HG03025 (cell line): ENCODE measurements around the gene CTDP1.

Source experiments
- ATAC-seq: cut with Tn5 transposase; IDR thresholded peaks from one replicate; pipeline ENCODE4 v1.9.1; 2021; ENCODE audit warnings: mild to moderate bottlenecking, moderate library complexity; ENCODE audit not compliant: unreplicated experiment, low FRiP score

Gene CTDP1

DNA sequence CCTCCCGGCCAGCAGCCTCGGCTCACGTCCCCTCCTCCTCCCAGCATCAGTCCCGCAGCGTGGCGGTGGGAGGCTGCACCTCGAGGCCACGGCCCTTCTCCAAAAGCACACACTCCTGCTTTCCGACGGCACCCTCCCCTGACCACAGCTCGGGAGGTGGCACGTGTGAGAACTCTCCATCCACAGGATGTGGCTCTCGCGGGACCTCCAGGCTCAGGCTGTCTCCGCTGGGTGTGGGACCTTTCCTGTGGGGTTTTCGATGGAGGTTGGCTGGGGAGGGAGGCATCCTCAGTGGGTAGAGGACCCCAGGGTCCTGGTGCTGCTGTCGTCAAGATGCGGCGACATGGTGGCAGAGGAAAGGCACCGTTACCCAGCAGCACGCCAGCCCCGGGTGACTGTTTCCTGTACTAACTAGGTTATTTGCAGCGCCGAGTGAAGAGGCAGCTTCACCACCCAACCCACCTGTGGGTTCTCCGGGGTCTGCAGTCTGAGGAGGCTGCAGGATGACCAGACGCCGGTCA, 75.3 kb downstream of the CTDP1 start:
- ATAC-seq = no peak

- no peak for ATAC-seq
Observed at GRCh38 chr18:79755496-79756142, 76.0 kb downstream of the CTDP1 start.

- ATAC-seq = no peak
Observed at GRCh38 chr18:79756143-79756500, 76.5 kb downstream of the CTDP1 start.

DNA sequence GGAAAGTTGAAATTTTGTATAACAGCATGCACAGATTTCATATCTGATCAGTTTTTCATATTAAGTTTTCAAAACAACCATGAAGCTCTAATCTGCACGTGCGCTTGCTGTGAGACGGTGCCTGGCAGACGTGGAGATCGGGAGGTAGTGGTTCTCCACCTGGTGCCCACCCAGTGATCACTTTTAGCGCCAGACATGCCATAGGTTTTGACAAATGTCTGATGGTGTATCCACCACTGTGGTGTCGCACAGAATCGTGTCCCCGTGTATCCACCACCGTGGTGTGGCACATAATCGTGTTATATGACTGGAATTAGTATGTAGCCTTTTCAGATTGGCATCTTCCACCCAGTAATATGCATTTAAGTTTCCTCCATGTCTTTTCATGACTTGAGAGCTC, 77.2 kb downstream of the CTDP1 start:
- no peak for ATAC-seq

GRCh38 chr18:79760348-79760747, 80.7 kb downstream of the CTDP1 start:
- ATAC-seq = no peak

GRCh38 chr18:79760881-79761280, 81.3 kb downstream of the CTDP1 start:
- no peak for ATAC-seq

DNA sequence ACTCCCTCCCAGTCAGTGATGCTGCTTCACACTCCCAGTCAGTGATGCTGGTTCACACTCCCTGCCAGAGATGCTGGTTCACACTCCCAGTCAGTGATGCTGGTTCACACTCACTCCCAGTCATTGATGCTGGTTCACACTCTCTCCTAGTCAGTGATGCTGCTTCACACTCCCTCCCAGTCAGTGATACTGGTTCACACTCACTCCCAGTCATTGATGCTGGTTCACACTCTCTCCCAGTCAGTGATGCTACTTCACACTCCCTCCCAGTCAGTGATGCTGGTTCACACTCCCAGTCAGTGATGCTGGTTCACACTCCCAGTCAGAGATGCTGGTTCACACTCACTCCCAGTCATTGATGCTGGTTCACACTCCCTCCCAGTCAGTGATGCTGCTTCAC, 83.8 kb downstream of the CTDP1 start:
- ATAC-seq = no peak

- no peak for ATAC-seq
Observed at GRCh38 chr18:79764131-79764530, 84.5 kb downstream of the CTDP1 start.

- no peak for ATAC-seq
Observed at GRCh38 chr18:79765491-79766245, 86.1 kb downstream of the CTDP1 start.

DNA sequence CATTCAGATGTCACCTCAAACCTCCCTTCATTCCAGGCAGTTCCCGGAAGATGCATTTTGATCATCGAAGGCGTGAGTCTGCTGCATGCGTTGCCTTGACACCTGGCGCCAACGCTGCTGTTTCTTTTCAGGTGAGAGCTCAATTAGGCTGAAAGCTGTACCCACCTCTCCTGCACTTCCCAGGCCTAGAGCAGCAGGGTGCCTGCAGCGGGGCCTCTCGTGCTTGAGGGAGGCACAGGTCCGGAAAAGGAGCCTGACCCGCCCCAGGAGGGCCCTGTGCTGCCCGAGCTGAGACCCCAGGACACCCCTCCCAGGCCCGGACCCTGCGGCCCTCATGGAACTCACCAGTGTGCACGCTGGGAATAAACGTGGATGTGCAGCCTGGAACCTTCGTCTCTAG, 86.7 kb downstream of the CTDP1 start:
- no peak for ATAC-seq

- ATAC-seq = no peak
Observed at GRCh38 chr18:79768745-79769144, 89.1 kb downstream of the CTDP1 start.

GRCh38 chr18:79769698-79770500, 90.3 kb downstream of the CTDP1 start:
- ATAC-seq = no peak

GRCh38 chr18:79770501-79770815, 90.9 kb downstream of the CTDP1 start:
- no peak for ATAC-seq

DNA sequence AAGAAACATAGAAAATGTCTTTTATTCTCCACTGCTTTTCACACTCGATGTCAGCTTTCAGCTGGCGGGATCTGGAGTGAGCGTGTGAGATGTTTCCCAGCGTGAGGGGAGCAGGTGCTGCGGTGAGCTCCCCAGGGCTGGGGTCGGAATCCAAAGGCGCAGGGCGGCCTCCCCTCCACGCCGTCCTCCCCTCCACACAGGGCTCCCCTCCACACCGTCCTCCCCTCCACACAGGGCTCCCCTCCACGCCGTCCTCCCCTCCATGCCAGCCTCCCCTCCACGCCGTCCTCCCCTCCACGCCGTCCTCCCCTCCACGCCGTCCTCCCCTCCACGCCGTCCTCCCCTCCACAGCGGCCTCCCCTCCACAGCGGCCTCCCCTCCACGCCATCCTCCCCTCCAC, 91.2 kb downstream of the CTDP1 start:
- no peak for ATAC-seq

GRCh38 chr18:79771446-79772107, 92.0 kb downstream of the CTDP1 start:
- ATAC-seq = no peak

GRCh38 chr18:79772108-79772864, 92.7 kb downstream of the CTDP1 start:
- no peak for ATAC-seq

DNA sequence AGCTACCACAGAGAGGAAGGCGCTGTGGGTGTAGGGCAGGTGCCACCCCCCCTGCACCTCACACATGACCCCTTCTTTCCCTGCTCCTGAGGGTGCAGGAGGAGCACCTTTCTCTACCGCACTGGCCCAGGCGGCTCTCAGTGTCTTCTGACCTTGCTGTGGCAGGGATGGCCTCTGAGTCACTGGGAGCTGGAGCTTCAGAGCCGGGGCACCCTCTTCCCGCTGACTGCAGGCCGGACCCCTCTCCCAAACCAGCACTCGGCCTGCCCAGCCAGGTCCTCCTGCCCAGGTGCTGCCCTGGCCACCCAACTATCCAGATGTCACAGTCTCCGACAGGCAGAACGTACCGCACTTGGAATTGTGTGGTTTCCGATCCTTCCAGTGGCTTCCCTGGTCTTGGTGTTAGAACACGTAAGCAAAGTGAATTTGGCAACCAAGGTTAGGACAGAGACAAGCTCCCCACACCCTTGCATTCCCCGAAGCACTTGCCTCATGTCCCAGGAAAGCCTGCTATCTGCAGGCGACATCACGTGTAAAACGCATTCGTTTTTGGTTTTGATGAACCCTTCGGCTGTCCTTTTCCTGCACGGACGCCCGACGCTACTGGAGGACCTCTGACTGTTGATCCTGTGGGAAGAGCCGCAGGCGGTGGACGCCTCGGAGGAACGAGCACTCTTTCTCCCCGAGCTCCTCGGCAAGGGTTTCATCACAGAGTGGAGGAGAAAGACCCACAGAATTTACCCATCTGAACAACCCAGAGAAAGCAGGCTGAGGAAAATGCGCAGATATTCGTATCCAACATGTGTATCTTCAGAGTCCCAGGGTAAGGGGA, 93.5 kb downstream of the CTDP1 start:
- ATAC-seq = no peak

DNA sequence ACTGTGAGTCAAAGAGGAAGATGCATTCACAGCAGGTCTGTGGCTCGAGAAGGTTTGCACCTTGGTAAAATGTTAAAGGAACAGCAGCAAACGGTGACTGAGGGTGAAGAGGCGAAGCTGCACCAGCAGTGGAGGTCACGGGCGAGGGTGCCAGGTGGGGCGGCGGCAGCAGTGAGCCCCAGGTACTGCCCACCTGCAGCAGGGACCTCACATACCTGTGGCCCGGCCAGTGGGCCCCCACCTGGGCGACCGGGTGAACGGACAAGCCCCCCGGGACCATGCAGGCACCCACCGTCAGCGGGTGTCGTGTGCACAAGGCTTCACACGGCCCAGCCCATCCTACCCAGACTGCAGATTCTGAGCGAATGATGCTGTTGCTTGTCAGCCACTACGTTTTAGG, 94.5 kb downstream of the CTDP1 start:
- no peak for ATAC-seq

DNA sequence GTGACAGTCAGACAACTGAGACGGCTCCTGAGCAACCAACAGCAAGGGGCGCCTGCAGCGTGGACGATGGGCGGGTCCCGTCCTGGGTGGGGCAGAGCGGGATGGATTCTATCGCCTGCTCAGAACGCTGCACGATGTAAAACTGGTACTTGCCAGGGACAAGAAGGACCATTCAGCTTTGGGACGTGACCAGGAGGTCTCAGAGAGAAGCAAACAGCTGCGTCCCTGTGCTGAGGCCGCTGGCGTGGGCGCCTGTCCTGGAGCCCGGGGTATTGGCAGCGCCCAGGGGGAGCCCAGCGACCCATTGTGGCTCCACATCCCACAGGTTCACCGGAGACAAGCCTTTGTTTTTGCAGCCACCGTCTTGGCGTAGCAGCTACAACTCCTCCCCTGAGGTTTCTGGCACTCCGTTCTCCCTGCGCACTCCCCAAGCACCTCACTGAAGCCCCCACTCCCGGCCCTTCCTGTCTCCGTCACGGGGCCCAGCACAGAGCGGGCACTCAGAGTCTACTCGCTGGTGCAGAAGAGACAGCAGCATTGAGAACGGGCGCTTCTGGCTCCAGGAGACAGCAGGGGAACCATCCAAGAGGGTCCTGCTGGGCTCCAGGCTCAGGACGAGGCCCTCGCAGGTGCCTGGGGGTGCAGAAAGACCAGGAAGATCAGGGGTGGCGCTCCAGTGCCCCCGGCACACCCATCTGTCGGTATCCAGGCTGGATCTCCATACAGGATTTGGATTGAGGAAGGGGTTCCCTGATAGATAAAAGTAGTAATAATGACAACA, 96.0 kb downstream of the CTDP1 start:
- ATAC-seq = no peak
